ENCODE data around the gene TNKS2.

Gene TNKS2

GRCh38 chr10:91772461-91772860, 25.8 kb upstream of the TNKS2 start:
- H3K9ac ChIP-seq (ENCODE audit: low read depth in 1 of 2, low read length in 2 of 2): no peak overlapping the region
- H3K27ac ChIP-seq (ENCODE audit: low read depth in 2 of 2, low read length in 2 of 2): no peak overlapping the region
- H3K27me3 ChIP-seq (ENCODE audit: control insufficient read depth in 2 of 2, insufficient read depth in 2 of 2, low read length in 2 of 2): no peaks in the 10 kb centered on the region
- H3K36me3 ChIP-seq (ENCODE audit: control insufficient read depth in 2 of 2, insufficient read depth in 2 of 2, low read length in 2 of 2): no peaks in the 10 kb centered on the region
- no peaks in the 10 kb centered on the region for H3K4me1 ChIP-seq (ENCODE audit: control insufficient read depth in 2 of 2, insufficient read depth in 2 of 2, low read length in 2 of 2)
- H3K9me3 ChIP-seq (ENCODE audit: control insufficient read depth in 2 of 2, low read length in 2 of 2): no peaks in the 10 kb centered on the region
- H3K4me3 ChIP-seq (ENCODE audit: low read length in 2 of 2): no peak overlapping the region

DNA sequence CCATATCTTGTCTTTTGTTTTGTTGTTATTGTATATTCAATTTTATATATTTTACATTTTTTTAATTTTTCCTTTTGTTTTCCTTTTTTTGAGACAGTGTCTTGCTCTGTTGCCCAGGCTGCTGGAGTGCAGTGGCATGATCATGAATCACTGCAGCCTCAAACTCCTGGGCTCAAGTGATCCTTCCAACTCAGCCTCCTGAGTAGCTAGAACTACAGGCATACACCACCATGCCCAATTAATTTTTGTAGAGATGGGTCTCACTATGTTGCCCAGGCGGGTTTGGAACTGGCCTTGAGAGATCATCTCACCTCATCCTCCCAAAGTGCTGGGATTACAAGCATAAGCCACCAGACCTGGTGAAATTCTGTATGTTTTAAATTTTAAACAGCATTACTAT, 25.4 kb upstream of the TNKS2 start:
- Histone ChIP-seq H3K27me3 (ENCODE audit: control insufficient read depth in 2 of 2, insufficient read depth in 2 of 2, low read length in 2 of 2) (no peaks in the 10 kb centered on the region), H3K4me1 (ENCODE audit: control insufficient read depth in 2 of 2, insufficient read depth in 2 of 2, low read length in 2 of 2) (no peaks in the 10 kb centered on the region), H3K9me3 (ENCODE audit: control insufficient read depth in 2 of 2, low read length in 2 of 2) (no peaks in the 10 kb centered on the region), H3K9ac (ENCODE audit: low read depth in 1 of 2, low read length in 2 of 2) (no peak overlapping the region), H3K4me3 (ENCODE audit: low read length in 2 of 2) (no peak overlapping the region), H3K36me3 (ENCODE audit: control insufficient read depth in 2 of 2, insufficient read depth in 2 of 2, low read length in 2 of 2) (no peaks in the 10 kb centered on the region), H3K27ac (ENCODE audit: low read depth in 2 of 2, low read length in 2 of 2) (no peak overlapping the region)

DNA sequence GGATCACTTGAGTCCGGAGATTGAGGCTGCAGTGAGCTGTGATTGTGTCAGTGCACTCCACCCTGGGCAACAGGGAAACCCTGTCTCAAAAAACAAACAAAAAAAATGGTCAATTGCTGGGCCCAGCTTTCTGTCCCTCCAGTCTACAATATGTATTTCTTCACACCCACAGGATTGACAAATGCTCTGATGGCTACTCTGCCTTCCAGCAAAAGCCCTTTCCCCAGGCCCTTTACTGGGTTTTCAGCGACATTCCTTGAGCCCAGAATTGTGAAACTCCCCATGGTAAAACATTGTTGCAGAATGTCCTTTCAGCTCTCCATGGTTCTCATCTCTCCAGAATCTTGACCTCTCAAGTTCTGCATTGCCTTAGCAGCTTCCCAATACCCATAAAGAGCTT, 23.7 kb upstream of the TNKS2 start:
- H3K9ac ChIP-seq (ENCODE audit: low read depth in 1 of 2, low read length in 2 of 2): no peak overlapping the region
- no peaks in the 10 kb centered on the region for H3K9me3 ChIP-seq (ENCODE audit: control insufficient read depth in 2 of 2, low read length in 2 of 2)
- no peak overlapping the region for H3K27ac ChIP-seq (ENCODE audit: low read depth in 2 of 2, low read length in 2 of 2)
- H3K4me3 ChIP-seq (ENCODE audit: low read length in 2 of 2): no peak overlapping the region
- H3K36me3 ChIP-seq (ENCODE audit: control insufficient read depth in 2 of 2, insufficient read depth in 2 of 2, low read length in 2 of 2): no peaks in the 10 kb centered on the region
- H3K4me1 ChIP-seq (ENCODE audit: control insufficient read depth in 2 of 2, insufficient read depth in 2 of 2, low read length in 2 of 2): no peaks in the 10 kb centered on the region
- no peaks in the 10 kb centered on the region for H3K27me3 ChIP-seq (ENCODE audit: control insufficient read depth in 2 of 2, insufficient read depth in 2 of 2, low read length in 2 of 2)

- no peaks in the 10 kb centered on the region for H3K9me3 ChIP-seq (ENCODE audit: control insufficient read depth in 2 of 2, low read length in 2 of 2)
- no peak overlapping the region for H3K9ac ChIP-seq (ENCODE audit: low read depth in 1 of 2, low read length in 2 of 2)
- no peak overlapping the region for H3K27ac ChIP-seq (ENCODE audit: low read depth in 2 of 2, low read length in 2 of 2)
- H3K4me3 ChIP-seq (ENCODE audit: low read length in 2 of 2): no peak overlapping the region
- H3K36me3 ChIP-seq (ENCODE audit: control insufficient read depth in 2 of 2, insufficient read depth in 2 of 2, low read length in 2 of 2): no peaks in the 10 kb centered on the region
- no peaks in the 10 kb centered on the region for H3K27me3 ChIP-seq (ENCODE audit: control insufficient read depth in 2 of 2, insufficient read depth in 2 of 2, low read length in 2 of 2)
- H3K4me1 ChIP-seq (ENCODE audit: control insufficient read depth in 2 of 2, insufficient read depth in 2 of 2, low read length in 2 of 2): no peaks in the 10 kb centered on the region
Observed at GRCh38 chr10:91775731-91776130, 22.5 kb upstream of the TNKS2 start.

- no peaks in the 10 kb centered on the region for H3K36me3 ChIP-seq (ENCODE audit: control insufficient read depth in 2 of 2, insufficient read depth in 2 of 2, low read length in 2 of 2)
- H3K4me1 ChIP-seq (ENCODE audit: control insufficient read depth in 2 of 2, insufficient read depth in 2 of 2, low read length in 2 of 2): no peaks in the 10 kb centered on the region
- H3K27ac ChIP-seq (ENCODE audit: low read depth in 2 of 2, low read length in 2 of 2): no peak overlapping the region
- no peaks in the 10 kb centered on the region for H3K9me3 ChIP-seq (ENCODE audit: control insufficient read depth in 2 of 2, low read length in 2 of 2)
- no peak overlapping the region for H3K4me3 ChIP-seq (ENCODE audit: low read length in 2 of 2)
- no peak overlapping the region for H3K9ac ChIP-seq (ENCODE audit: low read depth in 1 of 2, low read length in 2 of 2)
- H3K27me3 ChIP-seq (ENCODE audit: control insufficient read depth in 2 of 2, insufficient read depth in 2 of 2, low read length in 2 of 2): no peaks in the 10 kb centered on the region
Observed at GRCh38 chr10:91776266-91776665, 22.0 kb upstream of the TNKS2 start.

- no peaks in the 10 kb centered on the region for H3K4me1 ChIP-seq (ENCODE audit: control insufficient read depth in 2 of 2, insufficient read depth in 2 of 2, low read length in 2 of 2)
- H3K36me3 ChIP-seq (ENCODE audit: control insufficient read depth in 2 of 2, insufficient read depth in 2 of 2, low read length in 2 of 2): no peaks in the 10 kb centered on the region
- H3K4me3 ChIP-seq (ENCODE audit: low read length in 2 of 2): no peak overlapping the region
- no peaks in the 10 kb centered on the region for H3K9me3 ChIP-seq (ENCODE audit: control insufficient read depth in 2 of 2, low read length in 2 of 2)
- no peak overlapping the region for H3K9ac ChIP-seq (ENCODE audit: low read depth in 1 of 2, low read length in 2 of 2)
- no peak overlapping the region for H3K27ac ChIP-seq (ENCODE audit: low read depth in 2 of 2, low read length in 2 of 2)
- H3K27me3 ChIP-seq (ENCODE audit: control insufficient read depth in 2 of 2, insufficient read depth in 2 of 2, low read length in 2 of 2): no peaks in the 10 kb centered on the region
Observed at GRCh38 chr10:91778485-91778884, 19.7 kb upstream of the TNKS2 start.

GRCh38 chr10:91779011-91779605, 19.1 kb upstream of the TNKS2 start:
- Histone ChIP-seq H3K4me1 (ENCODE audit: control insufficient read depth in 2 of 2, insufficient read depth in 2 of 2, low read length in 2 of 2) (no peaks in the 10 kb centered on the region), H3K4me3 (ENCODE audit: low read length in 2 of 2) (no peak overlapping the region), H3K36me3 (ENCODE audit: control insufficient read depth in 2 of 2, insufficient read depth in 2 of 2, low read length in 2 of 2) (no peaks in the 10 kb centered on the region), H3K9ac (ENCODE audit: low read depth in 1 of 2, low read length in 2 of 2) (no peak overlapping the region), H3K9me3 (ENCODE audit: control insufficient read depth in 2 of 2, low read length in 2 of 2) (no peaks in the 10 kb centered on the region), H3K27me3 (ENCODE audit: control insufficient read depth in 2 of 2, insufficient read depth in 2 of 2, low read length in 2 of 2) (no peaks in the 10 kb centered on the region), H3K27ac (ENCODE audit: low read depth in 2 of 2, low read length in 2 of 2) (no peak overlapping the region)

DNA sequence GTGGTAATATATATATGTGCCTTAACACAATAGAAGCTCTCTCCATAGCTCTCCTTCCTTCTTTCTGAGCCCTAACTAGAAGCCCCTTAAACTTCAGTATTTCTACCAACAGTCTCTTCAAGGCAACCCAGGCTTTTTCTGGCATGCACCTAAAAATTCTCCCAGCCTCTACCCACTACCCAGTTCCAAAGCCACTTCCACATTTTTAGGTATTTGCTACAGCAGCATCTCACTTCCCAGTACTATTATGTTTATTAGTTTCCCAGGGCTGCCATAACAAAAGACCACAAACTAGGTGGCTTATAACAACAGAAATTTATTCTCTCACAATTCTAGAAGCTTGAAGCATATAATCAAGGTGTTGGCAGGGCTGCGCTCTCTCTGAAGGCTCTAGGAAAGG, 15.7 kb upstream of the TNKS2 start:
- no peak overlapping the region for H3K9ac ChIP-seq (ENCODE audit: low read depth in 1 of 2, low read length in 2 of 2)
- H3K9me3 ChIP-seq (ENCODE audit: control insufficient read depth in 2 of 2, low read length in 2 of 2): no peaks in the 10 kb centered on the region
- no peaks in the 10 kb centered on the region for H3K4me1 ChIP-seq (ENCODE audit: control insufficient read depth in 2 of 2, insufficient read depth in 2 of 2, low read length in 2 of 2)
- no peaks in the 10 kb centered on the region for H3K36me3 ChIP-seq (ENCODE audit: control insufficient read depth in 2 of 2, insufficient read depth in 2 of 2, low read length in 2 of 2)
- H3K4me3 ChIP-seq (ENCODE audit: low read length in 2 of 2): no peak overlapping the region
- no peaks in the 10 kb centered on the region for H3K27me3 ChIP-seq (ENCODE audit: control insufficient read depth in 2 of 2, insufficient read depth in 2 of 2, low read length in 2 of 2)
- H3K27ac ChIP-seq (ENCODE audit: low read depth in 2 of 2, low read length in 2 of 2): no peak overlapping the region

DNA sequence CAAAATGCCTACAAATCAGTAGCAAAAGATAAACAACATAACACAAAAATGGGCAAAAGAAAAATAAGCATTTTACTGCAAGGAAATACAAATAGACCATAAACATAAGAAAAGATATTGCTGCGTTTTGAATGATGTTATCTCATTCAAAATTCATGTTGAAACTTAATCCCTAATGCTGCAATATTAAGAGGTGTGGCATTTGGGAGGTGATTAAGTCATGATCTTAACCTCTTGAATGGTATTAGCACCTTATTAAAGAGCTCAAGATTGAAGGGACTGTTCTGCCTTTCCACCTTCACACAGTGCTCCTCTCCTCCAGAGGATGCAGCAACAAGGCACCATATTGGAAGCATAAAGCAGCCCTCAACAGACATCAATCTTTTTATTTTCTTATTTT, 12.4 kb upstream of the TNKS2 start:
- Histone ChIP-seq H3K9ac (ENCODE audit: low read depth in 1 of 2, low read length in 2 of 2) (no peak overlapping the region), H3K27me3 (ENCODE audit: control insufficient read depth in 2 of 2, insufficient read depth in 2 of 2, low read length in 2 of 2) (no peaks in the 10 kb centered on the region), H3K36me3 (ENCODE audit: control insufficient read depth in 2 of 2, insufficient read depth in 2 of 2, low read length in 2 of 2) (no peaks in the 10 kb centered on the region), H3K4me1 (ENCODE audit: control insufficient read depth in 2 of 2, insufficient read depth in 2 of 2, low read length in 2 of 2) (no peaks in the 10 kb centered on the region), H3K4me3 (ENCODE audit: low read length in 2 of 2) (no peak overlapping the region), H3K27ac (ENCODE audit: low read depth in 2 of 2, low read length in 2 of 2) (no peak overlapping the region), H3K9me3 (ENCODE audit: control insufficient read depth in 2 of 2, low read length in 2 of 2) (no peaks in the 10 kb centered on the region)

DNA sequence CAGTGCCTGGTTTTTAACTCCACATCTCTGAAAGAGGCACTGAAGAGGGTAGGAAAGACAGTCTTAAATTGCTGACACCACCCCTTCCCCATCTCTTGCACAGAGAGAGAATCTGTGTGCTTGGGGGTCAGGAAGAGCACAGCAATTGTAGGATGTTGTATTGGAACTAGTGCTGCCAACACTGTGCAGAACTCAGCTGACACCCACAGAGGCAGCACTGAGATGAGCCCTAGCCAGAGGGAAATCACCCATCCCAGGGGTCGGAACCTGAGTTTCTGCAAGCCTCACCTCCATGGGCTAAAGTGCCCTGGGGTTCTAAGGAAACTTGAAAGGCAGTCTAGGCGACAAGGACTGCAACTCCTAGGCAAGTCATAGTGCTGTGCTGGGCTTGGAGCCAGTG, 11.0 kb upstream of the TNKS2 start:
- no peaks in the 10 kb centered on the region for H3K4me1 ChIP-seq (ENCODE audit: control insufficient read depth in 2 of 2, insufficient read depth in 2 of 2, low read length in 2 of 2)
- no peaks in the 10 kb centered on the region for H3K27me3 ChIP-seq (ENCODE audit: control insufficient read depth in 2 of 2, insufficient read depth in 2 of 2, low read length in 2 of 2)
- no peak overlapping the region for H3K4me3 ChIP-seq (ENCODE audit: low read length in 2 of 2)
- no peaks in the 10 kb centered on the region for H3K36me3 ChIP-seq (ENCODE audit: control insufficient read depth in 2 of 2, insufficient read depth in 2 of 2, low read length in 2 of 2)
- no peaks in the 10 kb centered on the region for H3K9me3 ChIP-seq (ENCODE audit: control insufficient read depth in 2 of 2, low read length in 2 of 2)
- no peak overlapping the region for H3K9ac ChIP-seq (ENCODE audit: low read depth in 1 of 2, low read length in 2 of 2)
- no peak overlapping the region for H3K27ac ChIP-seq (ENCODE audit: low read depth in 2 of 2, low read length in 2 of 2)

GRCh38 chr10:91787810-91788209, 10.4 kb upstream of the TNKS2 start:
- no peaks in the 10 kb centered on the region for H3K4me1 ChIP-seq (ENCODE audit: control insufficient read depth in 2 of 2, insufficient read depth in 2 of 2, low read length in 2 of 2)
- H3K9ac ChIP-seq (ENCODE audit: low read depth in 1 of 2, low read length in 2 of 2): no peak overlapping the region
- H3K27me3 ChIP-seq (ENCODE audit: control insufficient read depth in 2 of 2, insufficient read depth in 2 of 2, low read length in 2 of 2): no peaks in the 10 kb centered on the region
- H3K4me3 ChIP-seq (ENCODE audit: low read length in 2 of 2): no peak overlapping the region
- H3K9me3 ChIP-seq (ENCODE audit: control insufficient read depth in 2 of 2, low read length in 2 of 2): no peaks in the 10 kb centered on the region
- no peak overlapping the region for H3K27ac ChIP-seq (ENCODE audit: low read depth in 2 of 2, low read length in 2 of 2)
- no peaks in the 10 kb centered on the region for H3K36me3 ChIP-seq (ENCODE audit: control insufficient read depth in 2 of 2, insufficient read depth in 2 of 2, low read length in 2 of 2)

Data from mucosa of rectum (tissue), 2 donors.